Retinal pigment epithelial cell (primary cell): ENCODE measurements around the gene TBCK.

Source experiments
- DNase-seq: peaks from one replicate; pipeline ENCODE4 v3.0.0-alpha.2; 2010; ENCODE audit warnings: low read depth
- H3K4me3 ChIP-seq: 2 replicates; pipeline ENCODE4 v1.5.1; 2011; ENCODE audit warnings: mild to moderate bottlenecking, low read length, control low read depth, moderate library complexity
- CTCF ChIP-seq: conservative IDR thresholded peaks from 2 replicates; pipeline ENCODE4 v1.5.1; 2011; ENCODE audit warnings: low read depth, low read length, control low read depth, inconsistent platforms

The TBCK gene

DNA sequence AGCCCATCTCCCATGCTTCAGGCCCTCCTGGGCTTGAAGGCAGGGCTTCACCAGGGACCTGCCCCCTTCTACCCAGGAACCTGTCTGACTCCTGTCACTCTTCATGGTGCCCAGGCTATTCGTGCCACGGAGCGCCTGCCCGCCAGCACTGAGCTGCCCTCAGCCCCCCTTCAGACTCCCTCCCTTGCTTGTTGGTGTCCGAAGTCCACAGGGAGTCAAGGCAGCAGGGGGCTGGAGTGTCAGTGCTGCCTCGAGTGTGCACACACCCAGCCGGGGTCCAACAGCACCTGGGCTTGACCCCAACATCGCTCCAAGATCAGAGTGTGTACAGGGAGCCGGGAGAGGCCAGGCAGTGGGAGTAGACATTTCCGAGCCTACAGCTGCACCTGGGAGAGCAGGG is 59.8 kb downstream of the TBCK start:
- TF ChIP-seq CTCF = no peak
- H3K4me3 ChIP-seq = no peak overlapping the region
- no peak for DNase-seq

DNA sequence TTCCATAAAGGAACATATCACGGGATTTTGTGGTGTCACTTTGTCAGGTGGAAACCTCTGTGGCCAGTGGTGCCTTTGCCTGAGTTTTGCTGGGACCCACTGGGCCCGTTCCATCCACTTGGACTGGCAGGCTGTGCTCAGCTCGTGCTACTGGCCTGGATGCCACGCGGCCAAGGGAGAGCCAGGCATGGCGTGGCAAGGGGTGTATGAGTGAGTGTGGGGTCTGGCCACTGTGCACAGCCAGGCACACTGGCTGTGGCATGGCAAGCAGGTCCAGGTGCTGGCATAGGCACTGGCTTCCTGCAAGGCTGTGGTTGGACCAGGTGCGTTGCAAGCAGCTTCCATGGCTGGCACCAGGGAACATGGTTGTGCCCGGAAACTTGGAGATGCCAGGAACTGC is 60.8 kb downstream of the TBCK start:
- no peak overlapping the region for H3K4me3 ChIP-seq
- DNase-seq = no peak
- no peak for TF ChIP-seq CTCF

GRCh38 chr4:106253364-106254129 is 62.5 kb downstream of the TBCK start:
- no peak for TF ChIP-seq CTCF
- H3K4me3 ChIP-seq = no peak overlapping the region

GRCh38 chr4:106247600-106247999 is 68.4 kb downstream of the TBCK start:
- no peak overlapping the region for H3K4me3 ChIP-seq
- no peak for TF ChIP-seq CTCF
- no peak for DNase-seq

More at GRCh38 chr4:106253364-106254129, 62.5 kb downstream of the TBCK start:
- DNase-seq = no peak

DNA sequence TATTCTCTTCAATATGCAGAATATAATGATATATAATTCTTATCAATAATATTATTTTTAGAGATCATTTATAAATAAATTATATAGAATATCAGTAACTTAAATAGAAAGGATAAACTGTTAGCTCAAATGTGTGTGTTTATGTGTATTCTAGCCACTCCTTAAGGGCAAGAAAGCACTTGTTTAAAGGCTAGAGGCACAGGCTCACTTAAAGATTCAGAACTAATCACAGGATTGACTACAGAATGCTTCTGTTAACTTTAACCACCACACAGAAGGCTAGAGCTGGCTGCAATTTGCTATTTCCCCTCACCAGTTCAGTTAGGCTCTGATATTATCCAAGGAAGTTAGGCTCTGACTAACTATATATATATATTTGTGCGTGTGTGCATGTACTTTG is 69.6 kb downstream of the TBCK start:
- no peak for DNase-seq
- TF ChIP-seq CTCF = no peak
- H3K4me3 ChIP-seq = no peak overlapping the region

DNA sequence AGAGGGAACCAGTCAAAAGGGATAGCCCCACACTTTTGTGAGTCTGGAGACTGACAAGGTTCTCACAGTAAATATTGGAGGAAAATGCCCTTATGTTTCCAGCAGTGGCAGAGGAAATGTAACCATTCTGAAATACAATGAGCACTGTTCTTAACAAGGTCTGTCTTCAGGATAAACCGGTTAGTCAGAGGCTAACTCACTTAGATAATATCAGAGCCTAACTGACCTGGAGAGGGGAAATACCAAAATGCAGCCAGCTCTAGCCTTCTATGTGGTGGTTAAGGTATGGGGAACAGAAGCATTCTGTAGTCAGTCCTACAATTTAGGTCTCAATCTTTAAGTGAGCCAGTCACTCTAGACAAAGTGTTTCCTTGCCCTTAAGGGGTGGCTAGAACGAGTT is 70.8 kb downstream of the TBCK start:
- TF ChIP-seq CTCF = no peak
- no peak overlapping the region for H3K4me3 ChIP-seq
- no peak for DNase-seq

- no peak for TF ChIP-seq CTCF
- no peak for DNase-seq
- H3K4me3 ChIP-seq = no peak overlapping the region
These were observed 75.3 kb downstream of the TBCK start for GRCh38 chr4:106240699-106241098.
